Gastrocnemius medialis (tissue), 4 donors: Measurements from ENCODE around the gene RASSF8.

Experiments
- CTCF ChIP-seq, 5 experiments: fragments of 450-650 bp in 3 of 5; fragments of 200-600 bp in 2 of 5; sonication (generic) in 2 of 5; IDR thresholded peaks in 4 of 5; conservative IDR thresholded peaks in 1 of 5; 1 replicate in 4 of 5; 2 replicates in 1 of 5; pipeline ENCODE4 v1.5.1; 2016 to 2019; ENCODE audit warnings: antibody characterized with exemption in 5 of 5, mild to moderate bottlenecking in 3 of 5, moderate library complexity in 3 of 5
- POLR2A ChIP-seq, 2 donors: fragments of 450-650 bp; IDR thresholded peaks; one replicate each; pipeline ENCODE4 v1.6.1; 2017; ENCODE audit warnings: antibody characterized with exemption in 2 of 2, mild to moderate bottlenecking in 2 of 2, moderate library complexity in 2 of 2

GRCh38 chr12:26127404-26127803 lies 168.9 kb downstream of the RASSF8 start:
- no peak for TF ChIP-seq CTCF (IDR thresholded peaks at IDR 0.05 in 4 of 5, conservative IDR thresholded peaks at IDR 0.05 in 1 of 5)
- TF ChIP-seq POLR2A (IDR thresholded peaks at IDR 0.05): no peak
